Endothelial cell of umbilical vein (primary cell): ENCODE results near the gene N4BP3. TPM values are rescaled to one million over a fixed set of nuclear protein-coding genes. Genes with fewer than 3 reads are reported as not detected.

ENCODE experiments used
- Bru-seq: library from RNA; stranded (reverse); fragments of 400-500 nt; gene quantifications from one replicate; lab custom pipeline; 2021; lab: Mats Ljungman, UMichigan
- BruChase-seq, 2 experiments: library from RNA; stranded (reverse); fragments of 400-500 nt; gene quantifications; one replicate each; lab custom pipeline; 2021; lab: Mats Ljungman, UMichigan
- BruUV-seq: library from RNA; stranded (reverse); fragments of 400-500 nt; replicated peaks from 2 replicates; lab custom pipeline; 2021; lab: Mats Ljungman, UMichigan
- CTCF ChIA-PET: fragments of 300-600, 350-600 bp; sonication (Branson Sonifier 250); formaldehyde crosslinking; loops from one replicate; lab custom pipeline; 2021; ENCODE audit warnings: antibody characterized with exemption, inconsistent platforms; lab: Charles Lee
- POLR2A ChIA-PET: fragments of 300-600, 350-600 bp; sonication (Branson Sonifier 250); formaldehyde crosslinking; loops from one replicate; lab custom pipeline; 2021; ENCODE audit warnings: antibody characterized with exemption, inconsistent platforms; lab: Charles Lee
- DNase-seq: peaks from one replicate; pipeline ENCODE4 v3.0.0-alpha.2; 2011; ENCODE audit warnings: low read depth, low spot score
- FAIRE-seq: peaks from 2 replicates; lab custom pipeline; 2011; peaks lifted over from hg19 to GRCh38; lab: Jason Lieb, UNC
- H2AFZ ChIP-seq: 2 replicates; pipeline ENCODE4 v1.6.0; 2012; ENCODE audit warnings: low read depth, low read length, control low read depth, inconsistent platforms
- H3K27ac ChIP-seq: 2 replicates; pipeline ENCODE4 v1.5.1; 2011; ENCODE audit warnings: low read depth, mild to moderate bottlenecking, control low read depth, low read length, moderate library complexity; ENCODE audit not compliant: insufficient read depth
- H3K27me3 ChIP-seq, 2 experiments: 2 replicates each; pipeline versions ENCODE4 v1.6.0 to v1.6.1; 2011; ENCODE audit warnings: low read length in 2 of 2, mixed read lengths in 1 of 2; ENCODE audit not compliant: control insufficient read depth in 2 of 2, insufficient read depth in 2 of 2
- H3K36me3 ChIP-seq, 2 experiments: 2 replicates in 1 of 2; 3 replicates in 1 of 2; pipeline ENCODE4 v1.5.1; 2011; ENCODE audit warnings: low read length in 2 of 2, mild to moderate bottlenecking in 1 of 2, moderate library complexity in 1 of 2; ENCODE audit not compliant: control insufficient read depth in 2 of 2, insufficient read depth in 2 of 2; ENCODE audit errors: extremely low read depth in 1 of 2
- H3K4me1 ChIP-seq: 3 replicates; pipeline ENCODE4 v1.5.1; 2011; ENCODE audit warnings: mild to moderate bottlenecking, low read length; ENCODE audit not compliant: control insufficient read depth, insufficient read depth; ENCODE audit errors: extremely low read depth
- H3K4me2 ChIP-seq: 2 replicates; pipeline ENCODE4 v1.6.1; 2011; ENCODE audit warnings: low read length, control low read depth, mixed read lengths; ENCODE audit not compliant: insufficient read depth
- H3K4me3 ChIP-seq, 3 experiments: fragments of 200-600 bp in 1 of 3; sonication (generic), shearing (Covaris generic) in 1 of 3; replicated peaks in 1 of 3; 2 replicates each; pipeline ENCODE4 v1.5.1; 2011 to 2016; ENCODE audit warnings: control low read depth in 3 of 3, low read length in 3 of 3, mild to moderate bottlenecking in 2 of 3, inconsistent platforms in 1 of 3, low read depth in 1 of 3, moderate library complexity in 1 of 3; ENCODE audit not compliant: insufficient read depth in 1 of 3
- H3K79me2 ChIP-seq: 2 replicates; pipeline ENCODE4 v1.6.0; 2012; ENCODE audit warnings: low read length, inconsistent platforms; ENCODE audit not compliant: control insufficient read depth, insufficient read depth
- H3K9ac ChIP-seq: replicated peaks from 2 replicates; pipeline ENCODE3; 2011; ENCODE audit warnings: low read length, control low read depth; ENCODE audit not compliant: insufficient read depth; ENCODE audit errors: extremely low read depth
- H3K9me1 ChIP-seq: replicated peaks from 3 replicates; pipeline ENCODE4 v1.6.0; 2011; ENCODE audit warnings: mild to moderate bottlenecking, low read length; ENCODE audit not compliant: control insufficient read depth, insufficient read depth; ENCODE audit errors: extremely low read depth
- H3K9me3 ChIP-seq: replicated peaks from 2 replicates; pipeline ENCODE4 v1.5.1; 2012; ENCODE audit warnings: low read length, inconsistent platforms; ENCODE audit not compliant: control insufficient read depth, insufficient read depth
- H4K20me1 ChIP-seq: replicated peaks from 2 replicates; pipeline ENCODE3; 2011; ENCODE audit warnings: mild to moderate bottlenecking, low read length; ENCODE audit not compliant: control insufficient read depth, insufficient read depth; ENCODE audit errors: extremely low read depth
- CTCF ChIP-seq, 2 donors: IDR thresholded peaks; 1 replicate in 1 of 2; 2 replicates in 1 of 2; pipeline ENCODE4 v1.5.1; 2011; ENCODE audit warnings: low read length in 2 of 2, mild to moderate bottlenecking in 2 of 2, moderate library complexity in 2 of 2, control low read depth in 1 of 2, inconsistent platforms in 1 of 2, low read depth in 1 of 2; ENCODE audit not compliant: insufficient read depth in 1 of 2; ENCODE audit errors: extremely low read depth in 1 of 2
- EZH2 ChIP-seq: IDR thresholded peaks from 2 replicates; pipeline ENCODE4 v1.6.1; 2012; ENCODE audit warnings: borderline replicate concordance, low read depth, mild to moderate bottlenecking, moderate library complexity, low read length, inconsistent platforms; ENCODE audit not compliant: severe bottlenecking
- FOS ChIP-seq: IDR thresholded peaks from 2 replicates; pipeline ENCODE4 v1.6.1; 2011; ENCODE audit warnings: mild to moderate bottlenecking, low read length, moderate library complexity, borderline replicate concordance; ENCODE audit not compliant: insufficient read depth
- GATA2 ChIP-seq: IDR thresholded peaks from 2 replicates; pipeline ENCODE4 v1.7.0; 2011; ENCODE audit warnings: low read depth, mild to moderate bottlenecking, moderate library complexity, mixed read lengths, low read length; ENCODE audit not compliant: insufficient read length, insufficient read depth
- JUN ChIP-seq: IDR thresholded peaks from 2 replicates; pipeline ENCODE4 v1.6.1; 2011; ENCODE audit warnings: borderline replicate concordance, low read depth; ENCODE audit not compliant: insufficient read length, insufficient read depth
- MAX ChIP-seq: IDR thresholded peaks from 2 replicates; pipeline ENCODE4 v1.6.1; 2011; ENCODE audit not compliant: insufficient read depth, insufficient read length
- MYC ChIP-seq: IDR thresholded peaks from one replicate; pipeline ENCODE4 v1.6.1; 2011; ENCODE audit warnings: mild to moderate bottlenecking, low read depth, low read length
- POLR2A ChIP-seq: IDR thresholded peaks from 2 replicates; pipeline ENCODE4 v1.6.1; 2012; ENCODE audit warnings: low read depth, mild to moderate bottlenecking, control low read depth, low read length
- POLR2AphosphoS5 ChIP-seq: IDR thresholded peaks from 2 replicates; pipeline ENCODE4 v1.6.1; 2012; ENCODE audit warnings: low read depth, mild to moderate bottlenecking, control low read depth, low read length, moderate library complexity; ENCODE audit not compliant: insufficient read depth
- dilution Hi-C: fragments of 300-500 bp; cut with MboI; formaldehyde crosslinking; loops from one replicate; pipeline ENCODE4 v1.15.0; 2019; ENCODE audit warnings: low sequenced_read_pairs; ENCODE audit not compliant: extremely low pct_ligation_motif_present
- intact Hi-C: fragments of 100-400 bp; cut with micrococcal nuclease; formaldehyde crosslinking; loops from one replicate; pipeline ENCODE4 v1.10.0; 2022
- long read RNA-seq: library from polyadenylated mRNA; stranded (forward); transcript quantifications from one replicate; pipeline ENCODE4 v2.0.0, GENCODE V29; 2021
- polyA minus RNA-seq, 3 experiments: library from RNA; depleted of rRNA, polyadenylated mRNA; stranded (reverse); fragments of >200 nt; gene quantifications; 1 replicate in 1 of 3; 2 replicates in 2 of 3; pipeline ENCODE4 v1.2.3, GENCODE V29; 2011
- polyA plus RNA-seq, 4 experiments: library from polyadenylated mRNA; depleted of rRNA in 3 of 4; stranded (reverse) in 3 of 4; unstranded in 1 of 4; fragments of >200 nt; gene quantifications; 2 replicates each; pipeline versions ENCODE4 v1.2.1 to v1.2.3, GENCODE V29; 2011 to 2012; ENCODE audit warnings: missing spikeins in 1 of 4
- total RNA-seq: library from RNA; stranded (reverse); gene quantifications from 2 replicates; pipeline ENCODE4 v1.2.3, GENCODE V29; 2021

Gene N4BP3
- 38.2 and 40.3 TPM in 2 replicates for total RNA-seq
- polyA plus RNA-seq = 11.8 and 12.5 TPM in 2 replicates
- 8.3 and 10.6 TPM in 2 replicates for polyA plus RNA-seq (2011; cell fraction: cytosol; rRNA removed)
- 22.0 TPM in 2 replicates for polyA plus RNA-seq (2011; cell fraction: nucleus; rRNA removed)
- polyA plus RNA-seq (2012) = 2.4 and 3.4 TPM in 2 replicates
- polyA minus RNA-seq = 13.2 and 16.2 TPM in 2 replicates
- 0.82 TPM for polyA minus RNA-seq (2011; cell fraction: cytosol; rRNA and poly(A)+ RNA removed)
- polyA minus RNA-seq (2011; cell fraction: nucleus; rRNA and poly(A)+ RNA removed) = 13.2 and 19.0 TPM in 2 replicates
- Bru-seq, nascent RNA = percentile 78 among the genes with signal in this experiment
- percentile 92 among the genes with signal in this experiment for BruChase-seq, experiment 1, labeled RNA remaining after a 6-hour chase
- BruChase-seq, experiment 2, labeled RNA remaining after a 2-hour chase = percentile 94 among the genes with signal in this experiment
- long read RNA-seq, full-length matches to known transcripts = 44 of 101 reads
- long read RNA-seq, partial matches to known transcripts = 11 of 101 reads
- long read RNA-seq, other reads (novel, unspliced or antisense) = 46 of 101 reads

GRCh38 chr5:178113141-178113787 is at the start of gene N4BP3:
Gene N4BP3 (plus strand): TSS chr5:178113532. CDS start chr5:178119584, 6,052 bp downstream.
- Histone ChIP-seq H3K27me3 (no peaks in the 10 kb centered on the region), H4K20me1 (no peaks in the 10 kb centered on the region), H3K4me1 (peaks cover 37% of the 10 kb centered on the region), H3K36me3 (no peaks in the 10 kb centered on the region), H3K4me2 (peak within 1 kb of the TSS; percentile 72), H2AFZ (peak within 1 kb of the TSS; percentile 68), H3K27ac (no peak within 1 kb of the TSS), H3K79me2 (peaks cover 9% of the 10 kb centered on the region), H3K9ac (peak within 1 kb of the TSS; percentile 46), H3K9me1 (no peaks in the 10 kb centered on the region), H3K4me3 (peak within 1 kb of the TSS; percentile 20 to 94 (median 69)), H3K9me3 (no peaks in the 10 kb centered on the region)
- dilution Hi-C loops (no loop called here), intact Hi-C loops (loop anchor here (1.0 to 10.0 kb wide), 3 partner anchors 17 to 618 kb away; partner anchors contain the start of gene PDLIM7)
- POLR2A ChIA-PET = no interaction called here
- CTCF ChIA-PET = interaction anchor here (1.9 kb wide), 1 partner anchor 35 kb away, joined by 6 read pairs; no protein-coding TSS in a partner anchor
- DNase-seq = peak; percentile 56
- BruUV-seq = no TSS peak
- no peak for TF ChIP-seq MYC
- TF ChIP-seq FOS = peak; percentile 52
- no peak for TF ChIP-seq EZH2
- no peak for TF ChIP-seq POLR2A
- no peak for TF ChIP-seq JUN
- no peak for TF ChIP-seq MAX
- peak; percentile 67 for TF ChIP-seq POLR2AphosphoS5
- TF ChIP-seq GATA2 = no peak
- peak; percentile 3 to 7 for TF ChIP-seq CTCF (IDR thresholded peaks at IDR 0.05; ENCODE audit: extremely low read depth in 1 of 2, insufficient read depth in 1 of 2, low read depth in 1 of 2, low read length in 2 of 2)
- peak; percentile 64 for FAIRE-seq
